Measurements from ENCODE around the gene PTPRD. TPM values are rescaled to one million over a fixed set of nuclear protein-coding genes. Genes with fewer than 3 reads are reported as not detected.

PTPRD gene
- total RNA-seq, 3 donors from 2014 or later = 2.9 to 5.4 (median 3.6) TPM

DNA sequence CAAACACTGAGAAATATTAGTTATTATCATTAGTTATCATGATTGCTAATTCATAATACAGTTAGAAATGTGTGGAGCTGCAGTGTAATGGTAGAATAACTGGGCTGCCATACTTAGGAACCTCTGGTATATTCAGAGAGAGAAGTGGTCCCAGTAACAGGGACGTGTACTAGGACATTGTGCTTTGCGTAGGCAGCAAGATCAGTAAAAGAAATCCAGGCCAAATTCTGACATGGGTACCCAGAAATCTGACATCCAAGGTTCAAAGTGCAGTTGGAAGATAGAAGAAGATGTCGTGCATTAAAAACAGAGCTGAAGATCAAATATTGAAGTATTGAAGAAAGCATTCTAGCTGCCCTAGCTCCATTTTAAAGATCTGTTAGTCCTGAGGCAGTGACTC lies 1652.5 kb downstream of the PTPRD start:
- DNase-seq (ENCODE audit: low spot score in 2 of 2) = no peak
- H3K4me1 ChIP-seq = no peaks in the 10 kb centered on the region
- H3K27me3 ChIP-seq = no peaks in the 10 kb centered on the region
- intact Hi-C loops (cut with DNase I; ENCODE audit: low total_unique reads) = no loop called here
- H3K36me3 ChIP-seq = no peaks in the 10 kb centered on the region
- TF ChIP-seq POLR2AphosphoS5 (IDR thresholded peaks at IDR 0.05) = no peak
- no peak overlapping the region for H3K4me3 ChIP-seq
- peak overlapping the region in 1 of 2 donors; percentile 55 for H3K27ac ChIP-seq
- no peaks in the 10 kb centered on the region for H3K9me3 ChIP-seq

DNA sequence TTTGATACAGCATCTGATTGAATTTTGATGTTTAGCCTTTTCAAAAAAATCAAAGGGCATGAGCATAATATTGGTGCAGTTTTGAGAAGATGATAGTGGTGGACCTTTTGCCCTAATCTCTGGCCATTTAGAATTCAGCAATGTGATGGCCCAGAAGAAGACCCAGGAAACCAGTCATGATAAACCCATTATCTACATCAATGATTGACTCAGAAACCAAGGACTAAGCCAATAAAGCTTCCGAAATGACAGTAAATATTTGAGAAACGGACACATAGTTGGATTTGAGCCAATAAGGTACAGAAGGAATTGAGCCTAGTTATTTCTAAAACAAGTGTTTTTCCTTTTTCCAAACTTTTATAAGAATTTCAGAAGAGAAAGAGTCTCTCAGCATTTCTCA lies 1654.4 kb downstream of the PTPRD start:
- Histone ChIP-seq H3K27me3 (no peaks in the 10 kb centered on the region), H3K4me3 (no peak overlapping the region), H3K27ac (no peak overlapping the region), H3K36me3 (no peaks in the 10 kb centered on the region), H3K9me3 (no peaks in the 10 kb centered on the region), H3K4me1 (no peaks in the 10 kb centered on the region)
- TF ChIP-seq POLR2AphosphoS5 (IDR thresholded peaks at IDR 0.05) (no peak), POLR2A (IDR thresholded peaks at IDR 0.05) (no peak)
- TF ChIP-seq, protein P1, sequence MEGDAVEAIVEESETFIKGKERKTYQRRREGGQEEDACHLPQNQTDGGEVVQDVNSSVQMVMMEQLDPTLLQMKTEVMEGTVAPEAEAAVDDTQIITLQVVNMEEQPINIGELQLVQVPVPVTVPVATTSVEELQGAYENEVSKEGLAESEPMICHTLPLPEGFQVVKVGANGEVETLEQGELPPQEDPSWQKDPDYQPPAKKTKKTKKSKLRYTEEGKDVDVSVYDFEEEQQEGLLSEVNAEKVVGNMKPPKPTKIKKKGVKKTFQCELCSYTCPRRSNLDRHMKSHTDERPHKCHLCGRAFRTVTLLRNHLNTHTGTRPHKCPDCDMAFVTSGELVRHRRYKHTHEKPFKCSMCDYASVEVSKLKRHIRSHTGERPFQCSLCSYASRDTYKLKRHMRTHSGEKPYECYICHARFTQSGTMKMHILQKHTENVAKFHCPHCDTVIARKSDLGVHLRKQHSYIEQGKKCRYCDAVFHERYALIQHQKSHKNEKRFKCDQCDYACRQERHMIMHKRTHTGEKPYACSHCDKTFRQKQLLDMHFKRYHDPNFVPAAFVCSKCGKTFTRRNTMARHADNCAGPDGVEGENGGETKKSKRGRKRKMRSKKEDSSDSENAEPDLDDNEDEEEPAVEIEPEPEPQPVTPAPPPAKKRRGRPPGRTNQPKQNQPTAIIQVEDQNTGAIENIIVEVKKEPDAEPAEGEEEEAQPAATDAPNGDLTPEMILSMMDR (IDR thresholded peaks at IDR 0.05) = no peak
- intact Hi-C loops (cut with DNase I; ENCODE audit: low total_unique reads) = no loop called here
- DNase-seq (ENCODE audit: low spot score in 2 of 2) = no peak

DNA sequence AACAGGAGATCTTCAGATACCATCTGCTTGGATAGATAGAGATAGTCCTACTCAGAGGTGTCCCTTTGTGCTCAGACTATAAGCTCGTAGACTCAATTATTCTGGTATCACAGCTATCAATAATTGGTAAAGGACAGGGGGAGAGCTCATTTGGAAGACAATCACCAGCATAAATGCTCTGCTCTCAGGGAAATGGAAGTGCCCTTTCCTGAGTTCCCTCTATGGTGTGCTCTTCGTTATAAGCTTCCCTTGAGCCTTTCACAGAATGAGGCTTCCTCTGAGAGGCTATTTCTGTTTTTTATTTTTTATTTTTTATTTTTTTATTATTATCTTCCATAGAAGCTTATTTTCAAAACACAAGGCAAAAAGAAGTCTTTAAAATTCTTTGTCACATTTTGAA lies 1657.5 kb downstream of the PTPRD start:
- H3K27ac ChIP-seq = no peak overlapping the region
- H3K36me3 ChIP-seq = no peaks in the 10 kb centered on the region
- H3K27me3 ChIP-seq = no peaks in the 10 kb centered on the region
- no peaks in the 10 kb centered on the region for H3K4me1 ChIP-seq
- intact Hi-C loops (cut with DNase I; ENCODE audit: low total_unique reads) = no loop called here
- no peak overlapping the region for H3K4me3 ChIP-seq
- H3K9me3 ChIP-seq = no peaks in the 10 kb centered on the region
- DNase-seq (ENCODE audit: low spot score in 2 of 2) = no peak
- TF ChIP-seq POLR2AphosphoS5 (IDR thresholded peaks at IDR 0.05) = no peak

DNA sequence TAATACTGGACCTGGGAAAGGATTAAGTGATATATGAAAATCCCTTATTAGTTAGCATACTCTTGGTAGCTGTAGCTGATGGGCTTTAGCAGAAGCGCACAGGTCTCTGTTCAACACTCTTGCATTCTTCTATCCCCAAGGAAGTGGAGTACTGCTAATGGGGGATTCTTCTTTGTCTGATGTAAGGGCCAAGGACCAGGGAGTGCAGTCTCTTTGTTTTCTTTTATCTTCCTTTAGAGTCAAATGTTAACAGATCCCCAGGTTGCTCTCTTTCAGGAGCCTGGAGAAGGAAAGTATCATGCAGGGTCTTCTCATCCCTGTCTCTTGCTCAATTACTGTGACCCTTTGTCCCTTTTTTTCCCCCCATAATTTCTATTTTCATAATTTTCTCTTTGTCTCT lies 1666.3 kb downstream of the PTPRD start:
- H3K4me1 ChIP-seq = no peaks in the 10 kb centered on the region
- DNase-seq (ENCODE audit: low spot score in 2 of 2) = no peak
- no peak overlapping the region for H3K4me3 ChIP-seq
- intact Hi-C loops (cut with DNase I; ENCODE audit: low total_unique reads) = no loop called here
- H3K27ac ChIP-seq = no peak overlapping the region
- TF ChIP-seq, protein P1 (IDR thresholded peaks at IDR 0.05) = no peak
- TF ChIP-seq POLR2AphosphoS5 (IDR thresholded peaks at IDR 0.05) = no peak
- TF ChIP-seq POLR2A (IDR thresholded peaks at IDR 0.05) = no peak
- no peaks in the 10 kb centered on the region for H3K36me3 ChIP-seq
- H3K9me3 ChIP-seq = peaks cover 0 to 4% of the 10 kb centered on the region in 2 donors
- no peaks in the 10 kb centered on the region for H3K27me3 ChIP-seq

DNA sequence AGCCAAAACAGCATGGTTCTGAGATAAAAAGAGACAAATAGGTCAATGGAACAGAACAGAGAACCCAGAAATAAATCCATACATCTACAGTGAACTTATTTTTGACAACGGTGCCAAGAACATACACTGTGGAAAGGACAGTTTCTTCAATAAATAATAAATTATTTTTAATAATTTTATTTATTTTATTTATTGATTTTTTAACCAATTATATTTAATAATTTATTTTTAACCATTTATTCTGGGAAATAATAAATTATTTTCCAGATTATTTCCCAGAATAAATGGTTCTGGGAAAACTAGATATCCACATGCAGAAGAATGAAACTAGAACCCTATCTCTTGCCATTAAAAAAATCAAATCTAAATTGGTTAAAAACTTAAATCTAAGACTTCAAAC lies 1669.4 kb downstream of the PTPRD start:
- no peaks in the 10 kb centered on the region for H3K27me3 ChIP-seq
- TF ChIP-seq, protein P1 (IDR thresholded peaks at IDR 0.05) = no peak
- TF ChIP-seq POLR2AphosphoS5 (IDR thresholded peaks at IDR 0.05) (no peak), POLR2A (IDR thresholded peaks at IDR 0.05) (no peak)
- no peaks in the 10 kb centered on the region for H3K36me3 ChIP-seq
- H3K4me3 ChIP-seq = no peak overlapping the region
- no peak for DNase-seq (ENCODE audit: low spot score in 2 of 2)
- no peak overlapping the region for H3K27ac ChIP-seq
- H3K4me1 ChIP-seq = no peaks in the 10 kb centered on the region
- intact Hi-C loops (cut with DNase I; ENCODE audit: low total_unique reads) = no loop called here
- H3K9me3 ChIP-seq = peaks cover 0 to 4% of the 10 kb centered on the region in 2 donors

- H3K27ac ChIP-seq = no peak overlapping the region
- TF ChIP-seq POLR2AphosphoS5 (IDR thresholded peaks at IDR 0.05) (no peak), POLR2A (IDR thresholded peaks at IDR 0.05) (no peak)
- intact Hi-C loops (cut with DNase I; ENCODE audit: low total_unique reads) = no loop called here
These were observed 1672.2 kb downstream of the PTPRD start for GRCh38 chr9:8940650-8941049.

GRCh38 chr9:8926461-8926860 lies 1686.3 kb downstream of the PTPRD start:
- no peak overlapping the region for H3K27ac ChIP-seq
- TF ChIP-seq, protein P1 (IDR thresholded peaks at IDR 0.05) = no peak
- TF ChIP-seq POLR2A (IDR thresholded peaks at IDR 0.05) (no peak), POLR2AphosphoS5 (IDR thresholded peaks at IDR 0.05) (no peak)
- H3K4me1 ChIP-seq = no peaks in the 10 kb centered on the region
- intact Hi-C loops (cut with DNase I; ENCODE audit: low total_unique reads) = no loop called here
- H3K27me3 ChIP-seq = no peaks in the 10 kb centered on the region
- no peak overlapping the region for H3K4me3 ChIP-seq
- H3K36me3 ChIP-seq = no peaks in the 10 kb centered on the region
- H3K9me3 ChIP-seq = no peaks in the 10 kb centered on the region
- DNase-seq (ENCODE audit: low spot score in 2 of 2) = no peak

More at GRCh38 chr9:8940650-8941049, 1672.2 kb downstream of the PTPRD start:
- Histone ChIP-seq H3K36me3 (no peaks in the 10 kb centered on the region), H3K27me3 (no peaks in the 10 kb centered on the region), H3K4me3 (no peak overlapping the region), H3K4me1 (no peaks in the 10 kb centered on the region), H3K9me3 (peaks cover 0 to 4% of the 10 kb centered on the region in 2 donors)
- DNase-seq (ENCODE audit: low spot score in 2 of 2) = no peak
